ENCODE results near the gene NR5A2.

The NR5A2 gene

GRCh38 chr1:200036619-200037270 is 9.2 kb downstream of the NR5A2 start:
- DNase-seq, result no peak

- DNase-seq, result no peak
These were observed 10.0 kb downstream of the NR5A2 start for GRCh38 chr1:200037501-200037900.

GRCh38 chr1:200037904-200038303 is 10.4 kb downstream of the NR5A2 start:
- no peak for DNase-seq

- DNase-seq, result no peak
These were observed 10.9 kb downstream of the NR5A2 start for GRCh38 chr1:200038325-200038980.

GRCh38 chr1:200038981-200039848 is 11.7 kb downstream of the NR5A2 start:
- DNase-seq, result no peak

GRCh38 chr1:200039849-200040474 is 12.5 kb downstream of the NR5A2 start:
- DNase-seq, result no peak

- DNase-seq, result no peak
These were observed 13.1 kb downstream of the NR5A2 start for GRCh38 chr1:200040481-200041138.

GRCh38 chr1:200041337-200042118 is 14.0 kb downstream of the NR5A2 start:
- DNase-seq, result no peak

- no peak for DNase-seq
These were observed 14.6 kb downstream of the NR5A2 start for GRCh38 chr1:200042119-200042551.

GRCh38 chr1:200042552-200043335 is 15.2 kb downstream of the NR5A2 start:
- no peak for DNase-seq

- no peak for DNase-seq
These were observed 15.8 kb downstream of the NR5A2 start for GRCh38 chr1:200043336-200043668.

GRCh38 chr1:200046115-200046514 is 18.6 kb downstream of the NR5A2 start:
- DNase-seq, result no peak

GRCh38 chr1:200048244-200048643 is 20.7 kb downstream of the NR5A2 start:
- DNase-seq, result no peak

GRCh38 chr1:200049810-200050209 is 22.3 kb downstream of the NR5A2 start:
- no peak for DNase-seq

- no peak for DNase-seq
These were observed 24.1 kb downstream of the NR5A2 start for GRCh38 chr1:200051620-200052019.

GRCh38 chr1:200053091-200053490 is 25.6 kb downstream of the NR5A2 start:
- DNase-seq, result no peak

- no peak for DNase-seq
These were observed 26.1 kb downstream of the NR5A2 start for GRCh38 chr1:200053646-200054045.

GRCh38 chr1:200058341-200058740 is 30.8 kb downstream of the NR5A2 start:
- DNase-seq, result no peak

- DNase-seq, result no peak
These were observed 34.6 kb downstream of the NR5A2 start for GRCh38 chr1:200062143-200062542.

- DNase-seq, result no peak
These were observed 45.3 kb downstream of the NR5A2 start for GRCh38 chr1:200072636-200073285.

GRCh38 chr1:200073286-200073637 is 45.8 kb downstream of the NR5A2 start:
- DNase-seq, result no peak
